SK-N-SH (cell line): ENCODE data around the gene TMEM117.

ENCODE experiments used
- CTCF ChIP-seq: fragments of 200-600 bp; sonication (generic); IDR thresholded peaks from 2 replicates; pipeline ENCODE4 v1.6.1; 2017; ENCODE audit warnings: antibody characterized with exemption, mild to moderate bottlenecking, moderate library complexity
- JUND ChIP-seq: IDR thresholded peaks from 2 replicates; pipeline ENCODE4 v1.4.0; 2012
- POLR2AphosphoS5 ChIP-seq: IDR thresholded peaks from 2 replicates; pipeline ENCODE4 v1.6.1; 2012; ENCODE audit warnings: low read depth, low read length
- TAF1 ChIP-seq: IDR thresholded peaks from 2 replicates; pipeline ENCODE4 v1.6.1; 2012; ENCODE audit warnings: low read depth, mild to moderate bottlenecking, low read length, moderate library complexity, borderline replicate concordance

GRCh38 chr12:44377443-44378187 is 541.7 kb downstream of the TMEM117 start:
- TF ChIP-seq CTCF = no peak
- TF ChIP-seq JUND = no peak
- TF ChIP-seq POLR2AphosphoS5 = no peak
- TF ChIP-seq TAF1 = no peak
